HEK293 (cell line): ENCODE results near the gene KLHL11.

Experiments used
- FEZF1 ChIP-seq: fragments of 450-650 bp; formaldehyde crosslinking; IDR thresholded peaks from 2 replicates; pipeline ENCODE4 v1.5.1; 2016; ENCODE audit warnings: missing biosample characterization, missing genetic modification characterization
- RBAK ChIP-seq: fragments of 450-650 bp; formaldehyde crosslinking; IDR thresholded peaks from 2 replicates; pipeline ENCODE4 v1.5.1; 2016; ENCODE audit warnings: missing biosample characterization, missing genetic modification characterization
- ZBTB21 ChIP-seq: fragments of 450-650 bp; formaldehyde crosslinking; IDR thresholded peaks from 2 replicates; pipeline ENCODE4 v1.5.1; 2017; ENCODE audit warnings: missing biosample characterization, missing genetic modification characterization
- ZNF274 ChIP-seq, 2 experiments: fragments of 200-500 bp in 1 of 2; fragments of 450-650 bp in 1 of 2; sonication (Bioruptor generic) in 1 of 2; formaldehyde crosslinking in 1 of 2; IDR thresholded peaks; 2 replicates each; pipeline versions ENCODE4 v1.5.1 to v1.6.1; 2014 to 2016; ENCODE audit warnings: borderline replicate concordance in 1 of 2, inconsistent platforms in 1 of 2, low read length in 1 of 2, missing biosample characterization in 1 of 2, missing genetic modification characterization in 1 of 2
- ZNF843 ChIP-seq: fragments of 450-650 bp; formaldehyde crosslinking; IDR thresholded peaks from 2 replicates; pipeline ENCODE4 v1.5.1; 2016; ENCODE audit warnings: missing biosample characterization, missing genetic modification characterization

DNA sequence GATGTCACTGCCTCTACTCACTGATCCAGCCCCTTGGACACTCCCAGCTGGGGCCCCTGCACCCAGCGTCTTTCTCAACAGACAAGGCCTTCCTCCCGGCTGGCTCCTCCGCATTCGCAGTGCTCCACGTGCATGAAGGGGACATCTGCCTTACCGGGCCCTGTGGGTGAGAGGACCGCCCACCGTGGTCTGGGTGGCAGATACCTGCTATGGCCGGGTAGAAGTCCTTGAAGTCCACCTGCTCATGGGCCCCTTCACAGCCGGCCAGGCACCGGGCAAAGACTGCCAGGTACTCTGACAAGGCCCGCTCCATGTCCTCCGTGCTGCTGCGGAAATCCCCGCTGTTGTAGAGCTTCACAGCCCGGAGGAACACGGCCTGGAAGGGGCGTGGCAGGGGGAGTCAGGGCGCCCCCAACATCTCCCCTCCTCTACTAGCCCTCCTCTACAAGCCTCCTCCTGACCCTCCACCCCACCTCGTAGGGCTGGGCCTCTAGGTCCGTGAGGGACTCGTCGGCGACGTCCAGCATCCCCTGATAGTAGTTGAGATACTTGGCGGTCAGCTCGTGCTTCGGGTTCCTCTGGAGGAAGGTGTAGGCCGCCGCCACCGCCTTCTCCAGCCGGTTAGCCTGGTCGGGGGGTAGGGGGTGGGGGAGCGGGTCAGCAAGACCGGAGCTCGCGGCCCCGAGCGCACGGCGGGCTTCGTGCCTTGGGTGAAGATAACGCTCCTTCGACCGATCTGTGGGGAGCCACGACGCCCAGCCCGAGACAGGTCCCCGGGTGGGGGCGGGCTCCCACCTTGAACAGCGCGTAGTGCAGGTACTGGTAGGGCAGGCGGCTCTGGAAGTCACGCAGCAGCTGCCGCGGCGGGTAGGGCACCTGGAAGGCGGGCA, 54.3 kb downstream of the KLHL11 start:
- TF ChIP-seq RBAK (tag by site-specific recombination) (no peak), FEZF1 (tag by site-specific recombination) (no peak), ZBTB21 (no peak), ZNF843 (tag by site-specific recombination) (no peak), ZNF274 (IDR thresholded peaks at IDR 0.05; ENCODE audit: low read length) (no peak), ZNF274 (tag by site-specific recombination; IDR thresholded peaks at IDR 0.05; ENCODE audit: borderline replicate concordance) (no peak)
